Left renal pelvis (tissue), 4 donors: Measurements from ENCODE around the gene TBC1D22A. TPM values are rescaled to one million over a fixed set of nuclear protein-coding genes. Genes with fewer than 3 reads are reported as not detected.

Experiments
- DNase-seq, 4 donors: peaks; one replicate each; pipeline ENCODE4 v3.0.0-alpha.2; 2013; ENCODE audit warnings: low read depth in 4 of 4, low spot score in 3 of 4
- polyA plus RNA-seq, 4 donors: library from polyadenylated mRNA; unstranded; fragments of 120-200 nt; gene quantifications; one replicate each; pipeline ENCODE4 v1.2.1, GENCODE V29; 2013; ENCODE audit not compliant: insufficient read length in 4 of 4

TBC1D22A gene
- polyA plus RNA-seq, 4 donors = 14.3 to 19.3 (median 15.7) TPM

DNA sequence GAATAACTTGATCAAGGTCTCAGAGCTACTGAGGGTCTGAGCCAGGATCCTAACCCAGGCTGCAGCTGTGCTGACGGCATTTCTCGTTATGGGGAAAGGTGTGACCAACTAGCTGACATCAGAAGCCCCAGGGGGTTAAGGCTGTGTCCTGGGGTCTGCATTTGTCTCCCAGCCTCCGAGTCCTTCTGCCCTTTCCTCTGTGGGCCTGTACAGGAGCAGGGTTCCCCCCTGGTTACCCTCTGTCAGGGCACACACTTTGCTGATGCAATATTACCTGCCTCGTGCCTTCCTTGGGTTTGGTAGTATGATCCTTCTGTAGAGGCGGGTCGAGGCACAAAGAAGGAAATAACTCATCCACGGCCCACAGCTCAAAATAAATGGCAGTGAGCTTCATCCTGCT is 183.0 kb downstream of the TBC1D22A start:
- DNase-seq = no peak

DNA sequence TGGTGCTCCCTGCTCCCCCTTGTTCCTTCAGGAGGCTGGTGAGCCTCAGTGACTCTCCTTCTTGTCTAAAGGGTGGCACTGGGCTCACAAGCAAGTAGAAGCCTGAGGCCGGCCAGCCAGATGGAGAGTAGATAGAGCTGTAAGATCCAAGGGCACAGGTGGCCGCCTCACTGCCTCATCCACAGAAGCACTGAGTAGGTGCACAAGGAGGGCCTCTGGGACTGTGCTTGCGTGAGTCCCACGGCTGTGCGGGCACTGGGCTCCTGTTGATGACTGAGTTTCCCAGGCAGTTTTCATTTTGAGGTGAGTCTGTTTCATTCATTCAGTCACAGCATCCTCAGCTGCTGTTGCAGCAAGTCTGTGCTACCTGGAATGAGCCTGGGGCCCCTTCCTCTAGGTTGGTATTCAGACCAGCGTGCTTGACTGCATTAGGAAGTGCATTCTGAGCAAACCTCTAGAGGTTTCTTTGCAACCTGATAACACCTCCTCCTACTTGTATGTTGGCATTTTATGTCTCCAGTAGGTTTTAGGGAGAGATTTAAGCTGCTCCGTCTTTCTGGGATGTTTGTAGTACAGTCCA is 184.0 kb downstream of the TBC1D22A start:
- DNase-seq = no peak

DNA sequence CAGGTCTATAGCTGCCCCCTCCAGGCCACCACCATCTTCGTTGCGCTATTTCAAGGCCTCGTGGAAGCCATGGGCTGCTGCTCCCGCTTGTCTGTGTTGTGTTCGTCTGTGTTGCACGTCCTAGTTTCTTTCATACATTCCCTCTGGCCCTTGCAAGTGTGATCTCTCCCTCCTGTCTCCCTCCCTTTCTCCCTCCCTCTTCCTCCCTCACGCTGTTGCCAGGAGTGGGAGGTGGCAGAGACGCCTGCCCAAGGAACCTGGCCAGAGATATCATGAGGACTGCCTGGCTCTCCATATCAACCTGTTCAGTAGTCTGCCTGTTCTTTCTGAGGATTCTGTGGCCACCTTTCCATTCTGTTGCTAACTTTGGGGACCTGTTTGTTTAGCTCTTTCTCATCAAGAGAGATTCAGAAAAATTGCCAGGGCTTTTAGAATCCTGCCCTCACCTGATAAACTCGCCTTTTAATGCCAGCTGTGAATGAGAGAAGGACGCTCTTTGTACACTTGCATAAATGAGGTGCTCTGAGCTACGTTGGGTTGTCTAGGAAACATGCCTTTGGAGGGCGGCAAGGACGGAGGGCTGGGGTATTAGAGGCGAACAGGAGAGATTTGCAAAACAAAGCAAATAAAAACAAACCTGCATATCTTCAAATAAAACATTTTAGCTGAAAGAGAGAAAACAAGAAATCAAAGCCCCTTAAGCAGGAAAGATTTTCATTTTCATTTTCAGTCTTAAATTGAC is 185.2 kb downstream of the TBC1D22A start:
- no peak for DNase-seq

- no peak for DNase-seq
These were observed 186.1 kb downstream of the TBC1D22A start for GRCh38 chr22:46948411-46949144.

DNA sequence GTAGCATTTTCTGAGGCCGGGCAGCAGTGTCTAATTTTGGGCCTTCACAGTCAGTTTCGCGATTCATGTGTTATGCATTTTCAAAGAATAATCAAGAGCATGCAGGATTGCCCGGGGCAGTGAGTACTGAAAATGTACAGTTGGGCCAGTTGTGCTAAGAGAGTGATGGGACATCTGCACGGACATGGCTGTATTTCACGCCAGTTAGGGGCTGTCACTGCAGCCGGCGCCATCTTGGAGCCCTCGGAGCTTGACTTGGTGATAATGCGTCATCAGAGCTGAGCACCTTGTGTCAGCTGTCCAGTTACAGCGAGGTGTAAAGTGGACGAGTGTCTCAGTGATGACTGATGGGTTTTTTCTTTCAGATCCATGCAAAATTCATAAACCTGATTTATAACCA is 188.9 kb downstream of the TBC1D22A start:
- DNase-seq = no peak

DNA sequence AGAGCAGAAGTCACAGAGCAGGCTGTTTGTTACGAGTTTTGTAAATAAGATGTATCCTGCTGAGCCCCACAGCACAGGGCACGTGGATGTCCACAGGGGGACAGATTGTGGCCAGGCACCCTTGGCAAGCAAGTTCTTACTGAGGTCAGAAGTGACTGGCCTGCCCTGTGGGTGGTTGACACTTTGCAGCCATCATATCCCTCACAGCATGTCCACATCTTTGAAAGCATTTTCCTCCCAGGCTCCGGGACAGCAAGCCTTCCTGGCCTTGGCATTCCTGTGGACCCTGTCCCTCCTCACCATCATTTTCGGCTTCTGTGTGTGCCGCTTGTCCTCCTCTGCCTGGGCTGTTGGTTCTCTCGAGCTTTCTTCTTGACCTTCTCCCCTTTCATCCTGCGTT is 189.5 kb downstream of the TBC1D22A start:
- DNase-seq = no peak

DNA sequence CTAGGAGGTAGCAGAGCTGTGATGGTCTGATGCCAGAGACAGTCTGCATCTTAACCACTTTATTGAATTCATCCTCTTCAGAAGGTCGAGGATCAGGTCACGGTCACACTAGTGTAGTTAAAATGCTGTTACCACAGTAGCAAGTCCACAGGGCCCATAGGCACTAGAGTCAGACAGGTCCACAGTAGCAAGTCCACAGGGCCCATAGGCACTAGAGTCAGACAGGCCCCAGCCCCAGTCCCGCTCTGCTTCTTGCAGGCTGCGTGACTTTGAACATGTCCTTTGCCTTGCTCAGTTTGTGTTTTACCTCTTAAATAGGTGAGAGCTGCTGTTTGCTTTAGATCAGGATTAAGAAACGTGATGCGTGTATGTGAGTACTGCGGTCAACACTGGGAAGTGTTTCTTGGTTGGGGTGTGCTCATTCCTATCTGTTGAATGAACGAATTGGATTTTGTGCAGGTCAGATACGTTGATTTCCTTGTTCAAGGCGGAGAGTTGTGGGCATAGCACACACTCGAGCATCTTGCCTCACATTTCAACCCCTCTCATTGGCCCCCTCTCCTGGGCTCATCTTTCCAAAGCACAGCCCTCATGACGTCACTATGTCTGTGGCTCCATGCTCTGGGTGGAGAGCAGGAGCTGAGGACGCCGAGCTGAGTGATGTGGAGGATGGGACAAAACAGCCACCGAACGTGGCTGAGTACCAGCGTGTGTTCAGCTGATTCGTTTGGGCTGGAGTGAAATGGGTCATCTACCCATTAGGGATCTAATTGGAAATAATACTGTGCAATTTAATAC is 191.7 kb downstream of the TBC1D22A start:
- no peak for DNase-seq

DNA sequence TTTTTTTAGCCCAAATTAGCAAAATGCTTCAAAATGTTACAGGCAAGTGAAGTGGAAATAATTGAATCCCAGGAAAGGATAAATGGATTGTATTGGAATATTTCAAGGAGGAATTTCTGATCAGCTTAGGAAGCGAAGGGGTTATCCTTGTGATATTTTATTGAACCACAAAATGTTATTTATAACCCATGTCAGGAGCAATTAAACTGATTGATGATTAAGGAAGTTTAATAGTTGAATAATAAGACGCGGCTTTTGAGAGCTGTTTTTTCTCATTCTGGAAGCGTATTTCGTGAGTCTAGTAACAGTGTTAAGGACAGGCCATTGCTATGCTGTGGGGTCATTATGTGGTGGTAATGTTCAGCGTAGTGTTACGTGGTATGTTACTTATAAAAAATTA is 192.3 kb downstream of the TBC1D22A start:
- no peak for DNase-seq

DNA sequence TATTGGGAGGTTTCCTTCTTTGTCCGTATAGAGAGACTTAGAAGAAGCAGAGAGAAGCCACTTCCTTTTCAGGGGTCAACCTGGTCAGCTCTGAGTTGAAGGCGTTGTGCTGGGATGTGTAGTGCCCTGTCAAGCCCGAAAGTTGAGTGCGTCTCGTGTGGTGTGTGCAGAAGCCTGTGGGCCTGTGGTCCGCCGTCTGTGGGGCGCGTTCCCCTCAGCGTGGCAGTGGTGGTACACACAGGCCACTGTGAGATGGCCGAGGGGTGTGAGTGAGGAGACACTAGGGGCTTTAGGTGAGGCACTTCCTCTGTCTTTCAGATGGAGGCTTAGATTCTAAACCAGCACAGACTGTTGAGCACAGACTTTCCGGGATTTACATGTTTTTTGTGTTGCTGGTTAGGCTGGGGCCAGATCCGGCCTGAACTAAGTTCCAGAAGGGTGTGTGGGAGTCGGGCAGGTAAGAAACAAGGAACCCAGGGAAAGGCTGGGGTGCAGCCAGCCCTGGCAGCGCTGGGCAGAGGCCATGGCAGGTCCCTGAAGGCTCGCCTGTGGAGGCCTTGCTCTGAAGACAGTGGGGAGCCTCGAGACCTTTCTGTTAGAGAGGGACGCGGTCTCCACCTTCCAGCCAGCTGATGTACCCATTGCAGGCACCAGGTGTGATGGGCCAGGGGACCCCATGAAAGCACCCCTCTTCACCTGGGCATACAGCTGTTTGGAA is 194.2 kb downstream of the TBC1D22A start:
- DNase-seq = no peak

GRCh38 chr22:46957521-46957920 is 195.1 kb downstream of the TBC1D22A start:
- DNase-seq = no peak

- DNase-seq = no peak
These were observed 195.7 kb downstream of the TBC1D22A start for GRCh38 chr22:46958191-46958590.

DNA sequence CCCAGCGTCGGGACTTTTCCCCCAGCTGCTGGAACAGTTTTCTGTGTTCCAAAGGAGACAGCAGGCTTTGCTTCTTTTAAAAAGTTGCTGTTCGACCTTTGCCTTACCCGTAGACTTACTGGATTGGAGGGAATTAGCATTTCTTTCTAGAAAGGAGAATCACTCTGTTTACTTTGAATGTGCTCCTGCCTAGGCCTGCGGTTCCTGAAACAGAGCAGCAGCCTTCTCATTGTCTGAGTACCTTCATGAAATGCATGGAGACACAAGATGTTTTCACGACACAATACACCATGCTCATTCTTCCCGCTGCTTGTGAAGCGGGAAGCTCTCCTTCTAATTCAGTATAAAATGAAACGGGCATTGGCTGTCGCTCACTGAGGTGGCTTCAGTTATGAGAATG is 196.2 kb downstream of the TBC1D22A start:
- no peak for DNase-seq

DNA sequence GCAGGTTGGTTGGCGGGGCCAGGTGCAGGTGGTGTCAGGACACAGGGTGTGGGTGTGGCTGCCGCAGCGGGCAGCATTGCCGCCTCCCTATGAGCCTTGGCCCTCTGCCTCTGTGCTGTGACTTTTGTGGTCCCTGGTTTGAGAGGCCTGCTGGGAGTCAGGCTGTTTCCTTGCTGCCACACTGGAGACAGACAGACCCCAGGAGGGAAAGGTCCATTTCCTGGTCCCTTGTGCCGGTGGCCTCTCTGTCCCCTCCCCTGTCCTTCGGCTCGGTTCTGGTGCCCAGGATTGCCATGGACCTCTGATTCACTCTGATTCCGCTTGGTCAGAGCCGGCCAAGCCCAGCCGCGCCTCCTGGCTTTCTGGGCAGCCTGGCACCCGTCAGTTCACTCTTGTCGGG is 196.9 kb downstream of the TBC1D22A start:
- no peak for DNase-seq

DNA sequence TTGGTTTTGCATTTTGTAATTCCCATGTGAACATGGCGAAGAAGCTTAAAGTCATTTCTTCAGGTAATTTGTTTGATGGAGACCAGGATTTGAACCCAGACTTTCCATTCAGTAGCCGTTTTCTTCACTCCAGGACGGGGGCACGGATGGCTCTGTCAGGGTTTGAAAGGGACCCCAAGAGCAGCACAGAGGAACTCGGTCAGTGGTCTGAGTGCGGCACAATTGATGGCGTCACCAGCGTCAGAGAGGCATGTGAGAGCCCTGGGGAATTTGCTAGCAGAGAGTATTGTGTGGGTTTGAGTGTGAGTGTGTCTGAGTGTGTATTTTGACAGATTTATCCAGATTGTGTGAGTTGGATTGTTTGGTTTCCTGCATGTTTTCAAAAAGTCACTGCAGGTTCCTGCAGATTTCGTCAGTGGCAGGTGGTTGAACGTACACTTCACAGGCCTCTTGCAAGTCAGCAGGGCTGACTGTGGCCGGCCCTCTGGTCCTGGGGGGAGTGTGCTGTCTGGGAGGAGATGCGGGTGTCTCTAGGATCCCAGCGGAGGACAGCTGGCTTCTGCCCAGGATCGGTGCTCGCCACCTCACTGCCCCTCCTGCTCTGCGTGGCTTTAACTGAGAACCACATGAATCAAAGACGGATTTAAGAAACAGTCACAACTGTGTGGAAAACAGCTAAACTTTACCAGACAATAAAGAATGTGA is 199.3 kb downstream of the TBC1D22A start:
- no peak for DNase-seq

GRCh38 chr22:46962406-46962805 is 200.0 kb downstream of the TBC1D22A start:
- DNase-seq = no peak

DNA sequence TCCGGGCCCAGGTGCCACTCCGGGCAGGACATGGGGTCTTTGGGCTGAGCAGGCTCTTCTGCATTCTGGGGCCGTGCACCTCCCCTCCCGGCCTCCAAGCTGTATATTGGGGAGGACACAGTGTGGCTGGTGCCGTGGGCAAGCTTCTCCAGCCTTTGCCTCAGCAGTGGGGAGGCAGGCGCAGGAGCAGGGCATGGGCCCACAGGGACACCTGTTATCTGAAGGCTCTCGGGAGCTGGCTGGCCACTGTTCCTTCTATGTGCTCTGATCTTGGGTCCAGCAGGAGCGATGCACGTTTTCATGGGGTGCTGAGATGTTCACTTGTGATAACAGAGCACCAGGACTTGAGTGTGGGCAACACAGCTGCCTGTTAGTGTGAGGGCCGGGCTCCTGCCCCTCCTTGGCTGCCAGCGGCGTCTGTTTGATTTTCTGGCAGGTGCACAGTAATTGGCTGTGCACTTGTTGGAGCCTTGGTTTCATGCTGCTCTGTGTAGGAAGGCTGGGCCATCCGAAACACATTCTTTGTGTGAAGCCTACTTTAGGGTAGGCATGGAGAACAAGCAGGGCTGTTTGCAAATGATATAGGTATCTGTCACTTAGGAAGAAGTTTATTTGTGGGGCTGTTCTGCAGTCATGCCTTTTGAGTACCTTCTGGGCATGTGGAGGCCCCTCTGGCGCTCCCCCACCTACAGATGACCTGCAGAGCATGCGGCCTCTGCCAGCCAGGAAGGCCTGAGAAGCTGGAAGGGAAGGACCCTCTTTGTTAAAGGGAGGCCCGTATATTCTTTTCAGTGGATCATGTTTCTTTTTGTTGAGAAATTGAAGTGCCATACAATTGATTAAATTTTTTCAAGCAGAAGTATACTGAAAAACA is 201.5 kb downstream of the TBC1D22A start:
- no peak for DNase-seq

DNA sequence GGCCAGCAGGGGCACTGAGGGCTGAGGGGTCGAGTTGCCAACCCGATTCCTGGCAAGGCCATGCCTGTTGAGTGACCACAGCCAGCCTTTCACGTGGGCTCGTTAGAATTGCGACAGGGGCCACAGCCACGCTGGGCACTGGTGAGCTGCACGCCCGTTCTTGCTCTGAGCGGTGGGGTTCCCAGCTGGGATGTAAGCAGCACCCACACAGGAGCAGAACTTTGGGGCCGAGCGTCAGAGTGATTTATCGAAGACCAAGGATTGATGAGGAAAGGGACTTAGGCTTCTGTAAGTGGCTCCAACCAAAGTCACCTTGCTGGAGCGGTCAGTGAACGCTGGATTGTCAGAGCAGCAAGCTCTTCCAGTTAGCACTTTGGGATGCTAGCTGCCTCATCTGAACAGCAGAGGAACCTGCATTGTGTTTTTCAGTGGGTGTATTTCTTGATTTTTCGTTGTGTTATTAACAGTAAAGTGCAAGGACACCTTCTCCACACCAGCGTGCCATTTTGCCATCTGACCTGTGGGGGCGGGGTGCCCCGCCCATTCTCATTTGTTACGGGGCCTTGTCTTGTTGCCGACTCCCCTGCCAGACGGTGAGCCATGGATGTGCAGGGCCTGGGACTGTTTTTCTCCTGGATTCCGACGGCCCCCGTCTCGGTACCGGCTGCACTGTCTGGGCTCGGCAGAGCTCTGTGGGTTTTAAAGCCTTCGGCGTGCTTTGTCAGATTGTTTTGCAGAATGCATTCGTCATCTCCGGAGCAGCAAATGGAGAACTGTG is 202.5 kb downstream of the TBC1D22A start:
- no peak for DNase-seq
